Activated T-cell treated with anti-CD3 and anti-CD28 coated beads, Interleukin-2, amount 50 U/mL, for 72 hours (primary cell): ENCODE results near the gene PAPPA2. TPM values are rescaled to one million over a fixed set of nuclear protein-coding genes. Genes with fewer than 3 reads are reported as not detected.

Experiments used
- ATAC-seq, 2 donors: fragments of 150-1000 bp; cut with Tn5 transposase; replicated peaks in 1 of 2; 2 replicates each; pipeline ENCODE4 v1.10.0; 2021; ENCODE audit warnings: moderate library complexity in 2 of 2, mild to moderate bottlenecking in 1 of 2
- DNase-seq, 2 donors: peaks; one replicate each; pipeline ENCODE4 v3.0.0; 2021 to 2022; ENCODE audit warnings: mixed read lengths in 1 of 2
- H3K27ac Mint-ChIP-seq: one replicate; pipeline ENCODE4 v1.8.0; 2022; ENCODE audit warnings: mild to moderate bottlenecking, moderate library complexity, mixed read lengths
- H3K27me3 Mint-ChIP-seq: one replicate; pipeline ENCODE4 v1.8.0; 2022; ENCODE audit warnings: low read depth, mixed read lengths
- H3K36me3 Mint-ChIP-seq, 2 donors: one replicate each; pipeline ENCODE4 v1.8.0; 2022; ENCODE audit warnings: mixed read lengths in 2 of 2, mild to moderate bottlenecking in 1 of 2; ENCODE audit not compliant: insufficient read depth in 2 of 2
- H3K4me1 Mint-ChIP-seq: one replicate; pipeline ENCODE4 v1.8.0; 2022; ENCODE audit warnings: low read depth, mixed read lengths
- H3K4me3 Mint-ChIP-seq, 2 donors: one replicate each; pipeline ENCODE4 v1.8.0; 2022; ENCODE audit warnings: mild to moderate bottlenecking in 2 of 2, mixed read lengths in 2 of 2, moderate library complexity in 2 of 2
- H3K9me3 Mint-ChIP-seq, 2 donors: one replicate each; pipeline ENCODE4 v1.8.0; 2022; ENCODE audit warnings: mixed read lengths in 2 of 2
- total RNA-seq, 2 donors: library from RNA; stranded (reverse); gene quantifications; one replicate each; pipeline ENCODE4 v1.2.3, GENCODE V29; 2022

The PAPPA2 gene
- total RNA-seq, 2 donors from 2014 or later = 1.0 to 3.3 TPM

DNA sequence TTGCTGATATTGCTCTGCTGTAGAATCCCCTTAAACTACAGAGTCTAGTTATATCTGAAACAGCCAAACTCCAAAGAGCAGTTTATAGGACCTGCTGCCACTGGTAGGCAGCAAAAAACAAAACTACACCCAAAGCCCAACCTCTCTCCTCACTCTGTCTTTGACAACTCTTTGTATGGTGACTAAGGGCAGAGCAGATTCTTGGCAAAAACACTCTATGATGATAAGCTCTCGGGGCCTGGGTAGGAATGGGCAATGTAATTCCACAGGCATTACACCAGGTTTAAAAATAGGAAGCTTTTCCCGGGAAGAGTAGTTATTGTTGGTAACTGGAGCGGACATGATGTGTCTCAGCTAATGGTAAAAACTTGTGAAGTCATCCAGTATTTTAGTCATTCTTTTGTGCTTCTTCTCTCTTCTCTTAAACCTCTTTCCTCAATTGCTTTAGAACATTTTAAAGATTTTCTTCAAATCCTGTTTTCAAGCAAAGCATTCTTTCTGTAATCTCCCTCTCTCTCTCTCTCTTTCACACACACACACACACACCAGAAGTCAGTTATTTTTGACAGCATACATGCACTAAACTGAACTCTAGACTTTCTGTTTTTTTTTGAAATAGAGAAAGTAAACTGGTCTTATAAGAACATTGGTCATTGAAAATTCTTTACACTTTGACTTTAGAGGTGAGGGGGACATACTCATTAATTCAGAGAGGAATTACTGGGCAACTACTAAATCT is 193.5 kb downstream of the PAPPA2 start:
- Mint-ChIP-seq H3K4me1 (no peaks in the 10 kb centered on the region), H3K36me3 (peaks cover 0 to 2% of the 10 kb centered on the region in 2 donors), H3K9me3 (peaks cover 8 to 11% of the 10 kb centered on the region in 2 donors), H3K27ac (no peak overlapping the region), H3K27me3 (no peaks in the 10 kb centered on the region), H3K4me3 (no peak overlapping the region)
- ATAC-seq = no peak
- DNase-seq = no peak

DNA sequence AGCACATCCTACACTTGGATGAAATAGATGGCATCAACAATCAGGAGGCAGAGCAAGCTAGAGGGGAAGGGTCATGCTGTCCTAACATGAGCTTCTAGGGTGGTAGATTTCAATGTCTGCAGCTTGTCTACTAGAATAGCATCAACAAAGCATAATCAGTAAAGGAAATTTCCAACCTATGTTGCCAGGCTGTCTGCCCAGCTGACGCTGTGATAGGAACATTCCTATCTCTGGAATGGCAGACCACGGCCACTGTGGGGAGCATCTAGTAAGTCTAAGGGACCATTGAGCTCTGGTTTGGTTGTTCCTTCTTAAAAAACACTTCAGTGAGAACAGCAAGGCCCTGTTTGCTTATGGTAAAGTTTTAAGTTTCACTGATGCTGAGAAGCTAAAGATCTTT is 206.8 kb downstream of the PAPPA2 start:
- no peak for ATAC-seq

DNA sequence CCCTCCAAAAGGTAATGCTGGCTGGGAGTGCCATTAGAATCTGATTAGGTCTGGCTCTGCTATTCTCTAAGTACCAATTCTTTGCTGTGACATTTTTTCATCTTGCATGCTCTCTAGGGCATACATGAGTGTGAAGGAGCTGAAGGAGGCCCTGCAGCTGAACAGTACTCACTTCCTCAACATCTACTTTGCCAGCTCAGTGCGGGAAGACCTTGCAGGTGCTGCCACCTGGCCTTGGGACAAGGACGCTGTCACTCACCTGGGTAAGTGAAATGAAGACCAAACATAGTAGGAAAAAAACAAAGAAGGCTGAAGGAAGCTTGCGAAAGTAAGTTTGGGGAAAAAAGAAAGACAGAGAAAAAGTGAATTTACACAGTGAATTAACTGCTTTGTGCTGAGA is 207.9 kb downstream of the PAPPA2 start:
- Mint-ChIP-seq H3K4me1 (no peaks in the 10 kb centered on the region), H3K9me3 (peaks cover 0 to 5% of the 10 kb centered on the region in 2 donors), H3K27me3 (no peaks in the 10 kb centered on the region), H3K36me3 (no peaks in the 10 kb centered on the region), H3K27ac (no peak overlapping the region), H3K4me3 (no peak overlapping the region)
- ATAC-seq (no peak), DNase-seq (no peak)

More for the DNA sequence above, 206.8 kb downstream of the PAPPA2 start:
- Mint-ChIP-seq H3K4me1 (no peaks in the 10 kb centered on the region), H3K9me3 (peaks cover 0 to 6% of the 10 kb centered on the region in 2 donors), H3K4me3 (no peak overlapping the region), H3K27ac (no peak overlapping the region), H3K36me3 (no peaks in the 10 kb centered on the region), H3K27me3 (no peaks in the 10 kb centered on the region)
- no peak for DNase-seq

DNA sequence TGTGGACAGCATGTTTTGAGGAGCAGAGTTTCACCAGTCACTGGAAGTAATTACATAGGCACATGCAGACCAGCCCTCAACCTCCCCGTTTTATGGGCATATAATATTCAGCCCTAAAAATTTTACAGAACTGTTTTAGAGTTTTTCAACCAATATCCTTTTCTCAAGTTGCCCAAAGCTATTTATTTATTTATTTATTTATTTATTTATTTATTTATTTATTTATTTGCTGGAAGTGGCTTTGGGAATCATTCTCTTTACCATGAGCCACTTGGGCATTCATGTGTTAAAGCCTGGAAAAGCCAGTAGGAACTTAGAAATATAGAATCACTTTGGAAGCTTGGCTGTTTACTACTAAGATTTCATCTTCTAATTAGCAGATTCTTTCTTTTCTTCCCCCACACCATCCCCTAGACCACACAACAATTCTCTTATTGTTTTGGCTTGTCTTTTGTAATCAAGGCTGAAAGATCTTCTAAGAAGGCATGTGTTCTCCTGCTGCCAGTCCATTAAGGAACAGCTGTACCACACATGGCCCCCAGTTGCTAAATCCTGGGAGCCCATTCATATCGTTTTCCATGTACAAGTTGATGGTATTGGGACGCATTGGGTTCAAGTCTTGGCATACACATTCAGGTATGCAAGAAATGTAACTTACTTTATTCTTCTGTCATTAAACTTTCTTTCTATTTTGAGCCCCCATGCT is 220.0 kb downstream of the PAPPA2 start:
- no peak for DNase-seq
- Mint-ChIP-seq H3K27me3 (no peaks in the 10 kb centered on the region), H3K4me1 (no peaks in the 10 kb centered on the region), H3K27ac (no peak overlapping the region), H3K4me3 (no peak overlapping the region), H3K36me3 (no peaks in the 10 kb centered on the region), H3K9me3 (peaks cover 0 to 4% of the 10 kb centered on the region in 2 donors)
- no peak for ATAC-seq

DNA sequence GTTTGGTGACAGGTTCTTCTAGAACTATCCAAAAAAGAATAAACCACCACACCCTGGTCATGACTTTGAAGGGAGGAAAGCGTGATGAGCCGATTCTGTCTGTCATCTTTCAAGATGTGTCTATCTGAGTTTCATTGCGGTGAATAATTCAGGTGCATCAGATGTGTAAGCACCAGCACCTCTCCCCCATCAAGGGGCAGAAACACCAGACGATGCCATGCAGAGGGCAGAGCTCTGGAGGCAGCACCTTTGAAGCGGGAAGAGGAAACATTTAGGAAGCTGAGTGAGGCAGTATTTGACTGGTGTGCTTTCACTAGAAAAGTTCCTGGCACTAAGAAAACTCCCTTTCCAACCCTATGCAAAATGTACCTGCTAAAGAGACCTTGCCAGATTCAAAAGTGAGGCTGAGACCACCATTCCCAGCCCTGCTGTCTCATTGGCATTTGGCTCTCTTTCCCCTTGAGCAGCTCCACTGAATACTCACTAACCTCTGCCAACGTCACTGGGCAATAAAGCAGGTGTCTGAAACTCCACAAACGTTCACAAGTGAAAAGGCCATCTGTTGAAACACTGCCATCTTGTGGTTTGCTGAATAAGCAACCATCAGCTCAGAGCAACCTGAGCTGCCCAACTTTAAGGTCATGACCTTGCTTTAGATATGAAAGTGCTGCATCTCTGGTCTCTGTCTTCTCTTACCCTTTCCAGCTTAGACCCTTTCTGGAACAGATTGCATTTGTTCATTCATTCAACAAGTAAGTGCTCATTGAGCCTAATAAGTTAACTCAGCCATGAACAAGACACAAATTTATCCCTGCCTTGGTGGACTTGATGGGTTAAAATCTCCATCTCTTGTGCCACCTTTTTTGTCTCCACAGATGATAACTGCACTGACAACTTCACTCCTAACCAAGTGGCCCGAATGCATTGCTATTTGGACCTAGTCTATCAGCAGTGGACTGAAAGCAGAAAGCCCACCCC is 228.6 kb downstream of the PAPPA2 start:
- no peak overlapping the region for H3K27ac Mint-ChIP-seq
- H3K4me1 Mint-ChIP-seq = no peaks in the 10 kb centered on the region
- no peak overlapping the region for H3K4me3 Mint-ChIP-seq
- ATAC-seq (peak; percentile 40 to 52), DNase-seq (peak in 1 of 2 donors; percentile 19)
- no peaks in the 10 kb centered on the region for H3K9me3 Mint-ChIP-seq
- no peaks in the 10 kb centered on the region for H3K36me3 Mint-ChIP-seq
- H3K27me3 Mint-ChIP-seq = peaks cover 7% of the 10 kb centered on the region

DNA sequence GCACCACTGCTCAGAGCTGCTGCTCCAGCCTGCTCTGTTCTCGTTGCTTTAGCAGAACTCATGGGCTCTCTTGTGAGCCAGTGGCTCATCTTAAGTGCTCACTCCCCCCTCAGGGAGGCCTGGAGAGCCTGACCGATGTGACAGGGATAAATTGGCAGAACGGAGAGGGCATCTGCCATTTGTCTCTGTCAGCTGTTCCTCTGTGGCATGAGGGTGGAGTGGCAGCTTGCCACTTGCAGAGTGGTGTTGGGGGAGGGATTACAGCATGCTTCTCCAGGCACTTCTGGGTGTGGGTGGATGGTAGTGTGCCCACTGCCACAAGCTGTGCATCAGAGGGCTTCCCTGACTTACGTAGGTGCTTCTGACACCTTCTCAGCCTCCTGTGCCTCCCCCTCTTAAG is 229.5 kb downstream of the PAPPA2 start:
- no peak for ATAC-seq
- Mint-ChIP-seq H3K4me1 (no peaks in the 10 kb centered on the region), H3K9me3 (no peaks in the 10 kb centered on the region), H3K36me3 (no peaks in the 10 kb centered on the region), H3K27ac (no peak overlapping the region), H3K4me3 (no peak overlapping the region), H3K27me3 (peaks cover 7% of the 10 kb centered on the region)
- no peak for DNase-seq

DNA sequence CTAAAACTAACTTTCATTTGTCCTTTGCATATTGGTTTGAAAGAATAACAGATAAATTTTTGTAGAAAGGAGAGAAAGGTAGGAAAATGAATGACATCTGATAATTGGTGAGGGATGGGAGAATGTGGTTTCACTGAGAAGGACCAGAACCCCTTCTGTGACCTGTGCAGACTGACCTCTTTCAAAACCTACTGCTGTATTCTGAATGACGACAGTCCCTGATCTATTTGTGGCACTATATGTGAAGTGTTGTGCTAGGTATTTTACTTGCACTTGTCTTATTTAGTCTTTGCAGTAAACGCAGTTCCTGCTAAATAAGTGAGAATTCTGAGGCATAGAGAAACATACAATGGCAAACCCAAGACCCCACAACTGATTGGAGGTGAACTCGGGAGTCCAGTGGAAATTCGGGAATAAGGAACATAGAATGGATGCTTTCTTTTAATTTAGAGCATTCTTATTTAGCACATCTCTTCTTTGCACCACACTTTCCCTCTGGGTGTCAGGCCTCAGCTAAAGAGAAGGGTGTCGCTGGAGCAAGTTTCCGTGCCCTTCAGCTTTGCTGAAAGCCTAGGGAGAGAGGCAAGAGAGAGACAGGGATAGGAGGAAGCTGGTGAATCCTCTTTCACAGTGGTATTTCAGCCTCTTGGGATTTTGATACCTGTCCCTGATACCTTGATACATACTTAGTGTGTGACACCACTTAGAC is 230.2 kb downstream of the PAPPA2 start:
- ATAC-seq = no peak
- Mint-ChIP-seq H3K9me3 (no peaks in the 10 kb centered on the region), H3K27me3 (peaks cover 7% of the 10 kb centered on the region), H3K36me3 (no peaks in the 10 kb centered on the region), H3K4me3 (no peak overlapping the region), H3K4me1 (no peaks in the 10 kb centered on the region), H3K27ac (no peak overlapping the region)
- no peak for DNase-seq

DNA sequence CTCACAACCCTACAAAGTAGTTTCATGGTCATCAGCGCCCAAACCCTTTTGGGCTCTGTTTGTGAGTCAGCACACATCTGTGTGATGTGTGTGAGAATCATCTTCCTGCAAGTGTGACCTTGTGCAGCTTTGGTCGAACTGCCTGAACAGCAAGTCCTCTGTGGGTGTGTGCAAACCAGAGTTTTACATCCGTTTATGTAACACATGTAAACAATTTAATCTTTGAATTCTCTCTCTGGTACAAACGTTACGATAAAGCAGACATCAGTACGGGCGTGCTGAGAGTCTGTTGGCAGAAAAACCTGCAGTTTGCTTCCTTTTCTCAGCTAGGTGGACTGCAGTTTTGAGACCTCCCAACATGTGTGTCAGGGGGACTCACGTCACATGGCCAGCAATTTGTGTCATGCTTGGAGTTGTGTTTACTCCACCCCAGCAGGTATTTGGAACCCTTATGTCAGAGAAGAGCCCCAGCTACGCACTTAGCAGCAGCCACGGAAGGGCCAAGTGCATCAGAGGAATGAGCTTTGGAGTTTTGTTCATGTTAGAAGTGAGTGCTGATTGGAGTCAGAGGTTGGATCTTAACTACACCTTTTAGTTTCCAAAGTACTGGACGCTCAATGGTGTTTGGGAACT is 230.8 kb downstream of the PAPPA2 start:
- H3K4me1 Mint-ChIP-seq = no peaks in the 10 kb centered on the region
- no peak overlapping the region for H3K4me3 Mint-ChIP-seq
- no peaks in the 10 kb centered on the region for H3K9me3 Mint-ChIP-seq
- peaks cover 7% of the 10 kb centered on the region for H3K27me3 Mint-ChIP-seq
- no peak overlapping the region for H3K27ac Mint-ChIP-seq
- ATAC-seq (no peak), DNase-seq (no peak)
- H3K36me3 Mint-ChIP-seq = no peaks in the 10 kb centered on the region

DNA sequence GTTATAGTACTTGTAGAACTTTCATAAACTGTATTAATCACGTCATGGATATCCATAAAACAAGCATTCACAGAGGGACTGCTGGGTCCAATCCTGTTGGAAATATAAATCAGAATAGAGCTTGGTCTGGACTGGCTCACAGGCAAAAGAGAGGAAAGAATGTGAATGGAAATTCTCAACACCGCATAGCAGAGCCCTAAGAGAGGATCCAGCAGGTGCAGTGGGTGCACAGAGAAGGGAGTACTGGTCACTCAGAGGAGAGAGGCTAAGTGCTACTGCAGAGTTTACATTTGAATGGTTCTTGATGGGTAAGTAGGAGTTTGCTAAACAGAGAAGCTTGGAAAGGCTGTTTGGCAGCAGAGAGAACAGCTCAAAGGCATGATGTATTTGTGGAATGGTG is 231.7 kb downstream of the PAPPA2 start:
- H3K27me3 Mint-ChIP-seq = peaks cover 7% of the 10 kb centered on the region

DNA sequence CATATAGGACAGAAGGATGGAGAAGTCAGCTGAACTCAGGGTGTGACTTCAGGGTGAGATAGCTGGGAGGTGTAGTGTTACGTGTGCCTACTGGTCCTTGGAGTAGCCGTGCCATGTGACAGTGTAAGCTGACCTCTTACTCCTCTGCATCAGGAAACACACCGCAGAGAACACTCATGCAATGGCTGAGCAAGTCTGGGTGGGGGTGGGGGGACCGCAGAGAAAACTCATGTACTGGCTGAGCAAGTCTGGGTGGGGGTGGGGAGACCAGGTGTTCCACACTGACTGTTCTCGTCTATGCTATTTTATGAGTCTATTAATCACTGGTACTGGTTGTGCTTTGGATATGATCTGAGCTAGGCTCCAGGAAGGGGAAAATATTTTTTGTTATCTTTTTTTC is 233.1 kb downstream of the PAPPA2 start:
- Mint-ChIP-seq H3K36me3 (no peaks in the 10 kb centered on the region), H3K4me1 (no peaks in the 10 kb centered on the region), H3K27me3 (peaks cover 7% of the 10 kb centered on the region), H3K4me3 (no peak overlapping the region), H3K9me3 (no peaks in the 10 kb centered on the region), H3K27ac (no peak overlapping the region)
- DNase-seq = no peak
- no peak for ATAC-seq

More for the DNA sequence above, 231.7 kb downstream of the PAPPA2 start:
- ATAC-seq = no peak
- no peak overlapping the region for H3K4me3 Mint-ChIP-seq
- no peak for DNase-seq
- H3K9me3 Mint-ChIP-seq = no peaks in the 10 kb centered on the region
- H3K36me3 Mint-ChIP-seq = no peaks in the 10 kb centered on the region
- no peak overlapping the region for H3K27ac Mint-ChIP-seq
- H3K4me1 Mint-ChIP-seq = no peaks in the 10 kb centered on the region

DNA sequence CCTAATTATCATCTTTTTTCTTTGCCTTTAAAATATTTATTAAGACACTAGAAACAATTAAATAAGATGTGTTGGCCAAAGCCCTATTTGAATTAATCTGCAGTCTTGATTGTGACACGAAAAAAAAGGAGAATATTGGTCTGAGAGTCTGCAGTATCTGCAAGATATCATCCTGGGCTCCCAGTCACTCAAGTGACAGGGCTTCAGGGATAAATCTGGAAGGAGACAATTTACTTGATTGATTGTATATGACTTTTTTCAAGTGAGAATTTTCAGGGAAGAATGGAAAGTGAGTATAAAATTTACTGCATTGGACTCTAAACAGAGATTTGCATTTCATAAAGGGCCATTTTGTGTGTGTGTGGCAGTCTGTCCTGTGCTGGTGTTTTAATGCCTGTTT is 233.7 kb downstream of the PAPPA2 start:
- no peak overlapping the region for H3K4me3 Mint-ChIP-seq
- no peaks in the 10 kb centered on the region for H3K36me3 Mint-ChIP-seq
- ATAC-seq = no peak

DNA sequence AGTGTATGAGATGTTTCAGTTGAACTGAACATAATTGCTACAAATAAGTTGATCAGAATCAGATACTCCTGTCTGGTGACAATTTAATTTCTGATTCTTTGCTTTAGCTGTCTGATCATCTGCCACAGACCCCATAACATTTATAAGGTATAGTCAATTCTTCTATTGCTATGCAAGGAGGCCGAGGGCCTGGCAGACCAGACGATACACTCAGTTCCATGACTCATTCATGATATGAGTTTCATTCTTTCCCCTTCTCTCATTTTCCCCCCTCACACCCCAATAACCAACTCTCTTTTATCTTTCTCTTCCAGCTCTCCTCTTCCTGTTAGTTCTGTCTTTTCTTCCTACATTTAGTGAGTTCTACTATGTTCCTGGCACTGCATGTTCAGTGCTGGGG is 236.8 kb downstream of the PAPPA2 start:
- no peaks in the 10 kb centered on the region for H3K9me3 Mint-ChIP-seq
- H3K36me3 Mint-ChIP-seq = no peaks in the 10 kb centered on the region
- no peaks in the 10 kb centered on the region for H3K4me1 Mint-ChIP-seq
- no peak overlapping the region for H3K27ac Mint-ChIP-seq
- ATAC-seq (no peak), DNase-seq (no peak)
- H3K4me3 Mint-ChIP-seq = no peak overlapping the region
- peaks cover 3% of the 10 kb centered on the region for H3K27me3 Mint-ChIP-seq

More for the DNA sequence above, 233.7 kb downstream of the PAPPA2 start:
- no peak for DNase-seq
- Mint-ChIP-seq H3K27me3 (peaks cover 7% of the 10 kb centered on the region), H3K4me1 (no peaks in the 10 kb centered on the region), H3K9me3 (no peaks in the 10 kb centered on the region), H3K27ac (no peak overlapping the region)
